KMS-11 (cell line): Measurements from ENCODE around the gene ZDHHC20.

Source experiments
- H2AFZ ChIP-seq: fragments of 200-600 bp; sonication (generic); 2 replicates; pipeline ENCODE4 v1.6.1; 2016; ENCODE audit warnings: antibody characterized with exemption, mixed run types, low read depth
- H3K27ac ChIP-seq: fragments of 200-600 bp; sonication (generic); 2 replicates; pipeline ENCODE4 v1.6.1; 2016; ENCODE audit warnings: mild to moderate bottlenecking, mixed run types
- H3K27me3 ChIP-seq: fragments of 200-600 bp; sonication (generic); 2 replicates; pipeline ENCODE4 v1.6.1; 2017; ENCODE audit warnings: mild to moderate bottlenecking, low read depth, mixed run types, moderate library complexity; ENCODE audit not compliant: insufficient read depth
- H3K36me3 ChIP-seq: fragments of 200-600 bp; sonication (generic); 2 replicates; pipeline ENCODE4 v1.6.1; 2017; ENCODE audit warnings: mild to moderate bottlenecking, mixed run types; ENCODE audit not compliant: insufficient read depth
- H3K4me1 ChIP-seq: fragments of 200-600 bp; sonication (generic); 2 replicates; pipeline ENCODE4 v1.6.1; 2016; ENCODE audit warnings: mild to moderate bottlenecking, low read depth, mixed run types; ENCODE audit not compliant: poor library complexity, severe bottlenecking
- H3K4me2 ChIP-seq: fragments of 200-600 bp; sonication (generic); 2 replicates; pipeline ENCODE4 v1.7.0; 2016; ENCODE audit warnings: mild to moderate bottlenecking, mixed run types
- H3K4me3 ChIP-seq: fragments of 200-600 bp; sonication (generic); IDR thresholded peaks from 2 replicates; pipeline ENCODE4 v1.6.1; 2017; ENCODE audit warnings: low read depth, low read length, mixed read lengths; ENCODE audit not compliant: insufficient read depth
- H3K79me2 ChIP-seq: fragments of 200-600 bp; sonication (generic); 2 replicates; pipeline ENCODE4 v1.6.1; 2016; ENCODE audit warnings: low read depth, mixed run types; ENCODE audit not compliant: insufficient read depth
- H3K9ac ChIP-seq: fragments of 200-600 bp; sonication (generic); 2 replicates; pipeline ENCODE4 v1.6.1; 2016; ENCODE audit warnings: mild to moderate bottlenecking, mixed run types
- H4K20me1 ChIP-seq: fragments of 200-600 bp; sonication (generic); 2 replicates; pipeline ENCODE4 v1.6.1; 2016; ENCODE audit warnings: mild to moderate bottlenecking, mixed run types; ENCODE audit not compliant: insufficient read depth
- TF ChIP-seq, protein P1 (sequence below): fragments of 200-600 bp; sonication (generic); conservative IDR thresholded peaks from 2 replicates; pipeline ENCODE4 v1.6.1; 2017; ENCODE audit warnings: low read depth, mild to moderate bottlenecking, antibody characterized with exemption, low read length, moderate library complexity, mixed read lengths

Gene ZDHHC20

DNA sequence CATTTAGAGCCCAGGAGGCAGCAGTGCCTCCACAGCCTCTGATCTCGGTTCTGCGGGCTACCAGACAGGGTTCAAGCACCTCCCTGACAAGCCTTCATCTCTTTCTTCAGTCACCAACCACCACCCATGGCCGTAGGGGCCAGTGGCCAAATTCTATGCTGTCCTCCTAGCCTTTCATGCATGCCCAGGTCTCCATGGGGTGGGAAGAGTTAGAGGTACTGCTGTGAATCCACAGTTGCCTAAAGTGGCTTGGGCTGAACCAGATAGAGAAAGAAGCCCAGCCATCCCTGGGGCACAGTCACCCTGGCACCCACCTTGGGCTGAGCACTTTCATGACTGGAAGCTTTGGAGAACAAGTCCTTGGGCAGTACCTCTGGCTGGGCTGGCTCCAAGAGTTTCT is 97.4 kb downstream of the ZDHHC20 start:
- Histone ChIP-seq H3K79me2 (no peaks in the 10 kb centered on the region), H3K4me3 (no peak overlapping the region), H2AFZ (no peak overlapping the region), H3K36me3 (no peaks in the 10 kb centered on the region), H3K27me3 (no peaks in the 10 kb centered on the region), H3K27ac (no peak overlapping the region), H3K9ac (no peak overlapping the region), H3K4me2 (no peak overlapping the region), H4K20me1 (no peaks in the 10 kb centered on the region), H3K4me1 (no peaks in the 10 kb centered on the region)
- TF ChIP-seq, protein P1, sequence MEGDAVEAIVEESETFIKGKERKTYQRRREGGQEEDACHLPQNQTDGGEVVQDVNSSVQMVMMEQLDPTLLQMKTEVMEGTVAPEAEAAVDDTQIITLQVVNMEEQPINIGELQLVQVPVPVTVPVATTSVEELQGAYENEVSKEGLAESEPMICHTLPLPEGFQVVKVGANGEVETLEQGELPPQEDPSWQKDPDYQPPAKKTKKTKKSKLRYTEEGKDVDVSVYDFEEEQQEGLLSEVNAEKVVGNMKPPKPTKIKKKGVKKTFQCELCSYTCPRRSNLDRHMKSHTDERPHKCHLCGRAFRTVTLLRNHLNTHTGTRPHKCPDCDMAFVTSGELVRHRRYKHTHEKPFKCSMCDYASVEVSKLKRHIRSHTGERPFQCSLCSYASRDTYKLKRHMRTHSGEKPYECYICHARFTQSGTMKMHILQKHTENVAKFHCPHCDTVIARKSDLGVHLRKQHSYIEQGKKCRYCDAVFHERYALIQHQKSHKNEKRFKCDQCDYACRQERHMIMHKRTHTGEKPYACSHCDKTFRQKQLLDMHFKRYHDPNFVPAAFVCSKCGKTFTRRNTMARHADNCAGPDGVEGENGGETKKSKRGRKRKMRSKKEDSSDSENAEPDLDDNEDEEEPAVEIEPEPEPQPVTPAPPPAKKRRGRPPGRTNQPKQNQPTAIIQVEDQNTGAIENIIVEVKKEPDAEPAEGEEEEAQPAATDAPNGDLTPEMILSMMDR: no peak

- H2AFZ ChIP-seq: no peak overlapping the region
- TF ChIP-seq, protein P1: no peak
- H3K79me2 ChIP-seq: no peaks in the 10 kb centered on the region
- no peak overlapping the region for H3K4me3 ChIP-seq
- no peak overlapping the region for H3K27ac ChIP-seq
- no peak overlapping the region for H3K4me2 ChIP-seq
- no peaks in the 10 kb centered on the region for H3K36me3 ChIP-seq
- no peaks in the 10 kb centered on the region for H3K4me1 ChIP-seq
- H3K9ac ChIP-seq: no peak overlapping the region
- H3K27me3 ChIP-seq: no peaks in the 10 kb centered on the region
- no peaks in the 10 kb centered on the region for H4K20me1 ChIP-seq
These were observed 98.0 kb downstream of the ZDHHC20 start for GRCh38 chr13:21361123-21361522.

DNA sequence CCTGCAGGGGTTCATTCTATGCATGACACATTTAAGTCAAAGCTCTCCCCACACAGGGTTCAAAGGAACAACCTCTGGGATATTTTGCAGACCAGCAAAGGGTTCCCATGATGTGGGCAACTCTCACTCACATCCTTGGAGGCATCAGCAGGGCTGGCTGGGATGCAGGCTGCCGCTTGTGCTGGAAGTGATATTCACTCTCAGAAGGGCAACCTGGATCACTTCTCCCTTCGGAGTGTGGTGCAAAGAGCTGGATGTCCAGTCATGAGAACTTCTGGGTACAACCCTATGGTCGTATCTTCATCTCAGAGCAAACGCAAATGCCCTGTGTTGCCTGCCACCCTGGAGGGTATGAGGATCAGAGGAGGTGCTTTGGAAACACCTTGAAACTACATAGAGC is 98.6 kb downstream of the ZDHHC20 start:
- TF ChIP-seq, protein P1: no peak
- Histone ChIP-seq H2AFZ (no peak overlapping the region), H4K20me1 (no peaks in the 10 kb centered on the region), H3K9ac (no peak overlapping the region), H3K4me3 (no peak overlapping the region), H3K27ac (no peak overlapping the region), H3K4me2 (no peak overlapping the region), H3K27me3 (no peaks in the 10 kb centered on the region), H3K4me1 (no peaks in the 10 kb centered on the region), H3K79me2 (no peaks in the 10 kb centered on the region), H3K36me3 (no peaks in the 10 kb centered on the region)

DNA sequence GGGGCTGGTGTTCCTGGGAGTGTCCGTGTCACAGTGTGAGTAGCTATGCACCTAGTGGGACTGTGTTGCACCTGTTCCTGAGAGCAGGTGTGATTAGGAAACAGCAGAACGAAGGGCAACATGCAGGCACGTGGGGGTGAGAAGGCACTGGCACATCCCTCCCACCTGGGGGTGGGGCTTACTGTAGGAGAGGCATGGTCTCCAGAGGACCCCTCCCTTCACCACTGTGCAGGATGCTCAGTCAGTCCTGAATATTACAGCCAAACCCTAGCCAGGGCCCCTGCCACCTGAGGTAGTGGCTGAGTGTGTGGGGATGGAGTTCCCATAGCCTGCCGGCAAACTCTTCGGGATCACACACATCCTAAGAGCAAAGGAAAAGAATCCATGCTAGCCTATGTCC is 99.2 kb downstream of the ZDHHC20 start:
- no peak overlapping the region for H2AFZ ChIP-seq
- H3K36me3 ChIP-seq: no peaks in the 10 kb centered on the region
- no peak overlapping the region for H3K27ac ChIP-seq
- no peaks in the 10 kb centered on the region for H3K4me1 ChIP-seq
- no peak overlapping the region for H3K9ac ChIP-seq
- H3K79me2 ChIP-seq: no peaks in the 10 kb centered on the region
- TF ChIP-seq, protein P1: no peak
- H3K4me3 ChIP-seq: no peak overlapping the region
- H3K4me2 ChIP-seq: no peak overlapping the region
- no peaks in the 10 kb centered on the region for H3K27me3 ChIP-seq
- H4K20me1 ChIP-seq: no peaks in the 10 kb centered on the region

DNA sequence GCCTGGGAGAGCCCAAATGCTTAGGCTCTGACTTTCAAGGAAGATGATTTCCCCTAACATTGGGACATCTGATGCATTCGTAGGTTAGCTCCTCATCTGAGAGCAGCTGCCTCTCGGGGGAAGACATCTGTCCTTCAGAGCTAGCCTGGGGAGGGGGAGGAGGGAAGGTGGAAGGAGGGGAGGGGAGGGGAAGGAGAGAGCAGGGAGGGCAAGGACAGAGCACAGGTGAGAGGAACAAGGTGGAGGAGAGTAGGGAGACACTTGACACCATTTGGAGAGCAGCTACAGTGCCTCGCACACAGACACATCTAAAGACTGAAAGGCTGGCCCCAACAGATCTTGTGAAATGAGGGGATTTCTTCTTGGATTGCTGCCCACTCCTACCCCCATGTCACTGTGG is 103.8 kb downstream of the ZDHHC20 start:
- no peak overlapping the region for H2AFZ ChIP-seq
- TF ChIP-seq, protein P1: no peak
- H3K4me3 ChIP-seq: no peak overlapping the region
- H3K9ac ChIP-seq: no peak overlapping the region
- H4K20me1 ChIP-seq: no peaks in the 10 kb centered on the region
- H3K27me3 ChIP-seq: no peaks in the 10 kb centered on the region
- no peak overlapping the region for H3K4me2 ChIP-seq
- H3K79me2 ChIP-seq: no peaks in the 10 kb centered on the region
- no peaks in the 10 kb centered on the region for H3K4me1 ChIP-seq
- H3K36me3 ChIP-seq: no peaks in the 10 kb centered on the region
- H3K27ac ChIP-seq: no peak overlapping the region
